ENCODE data around the gene FLVCR2. TPM values are rescaled to one million over a fixed set of nuclear protein-coding genes. Genes with fewer than 3 reads are reported as not detected.

FLVCR2 gene
- total RNA-seq, 2 donors from 2014 or later, result 6.2 to 8.9 TPM

GRCh38 chr14:75657331-75657730, 78.9 kb downstream of the FLVCR2 start:
- H3K9me3 Mint-ChIP-seq, result no peaks in the 10 kb centered on the region
- no peaks in the 10 kb centered on the region for H3K9me3 ChIP-seq (ENCODE audit: control insufficient read depth, low read length)
- TF ChIP-seq CTCF (conservative IDR thresholded peaks at IDR 0.05), result no peak
- H3K4me1 Mint-ChIP-seq, result peaks cover 9% of the 10 kb centered on the region
- H3K27ac ChIP-seq (ENCODE audit: low read depth, low read length), result no peak overlapping the region
- H3K36me3 ChIP-seq (ENCODE audit: control insufficient read depth, insufficient read depth, low read length), result peaks cover 54% of the 10 kb centered on the region
- no peak overlapping the region for H3K9ac ChIP-seq (ENCODE audit: extremely low read depth, low read length, poor library complexity, severe bottlenecking)
- no peak for DNase-seq
- peaks cover 25% of the 10 kb centered on the region for H3K36me3 Mint-ChIP-seq (ENCODE audit: low read depth)
- no peaks in the 10 kb centered on the region for H3K27me3 ChIP-seq (ENCODE audit: control insufficient read depth, insufficient read depth, low read length, poor library complexity, severe bottlenecking)
- no peak overlapping the region for H3K4me3 Mint-ChIP-seq
- H3K27ac Mint-ChIP-seq, result no peak overlapping the region
- WGBS, 2 experiments (ENCODE audit: insufficient coverage in 1 of 2, insufficient read length in 1 of 2), result 90 to 100% methylated on average over 2 to 4 of the region's 4 CpGs
- H3K27me3 Mint-ChIP-seq (ENCODE audit: insufficient read depth), result no peaks in the 10 kb centered on the region
- no peaks in the 10 kb centered on the region for H3K4me1 ChIP-seq (ENCODE audit: control insufficient read depth, insufficient read depth, low read length)
- H3K4me3 ChIP-seq (ENCODE audit: low read length), result no peak overlapping the region

DNA sequence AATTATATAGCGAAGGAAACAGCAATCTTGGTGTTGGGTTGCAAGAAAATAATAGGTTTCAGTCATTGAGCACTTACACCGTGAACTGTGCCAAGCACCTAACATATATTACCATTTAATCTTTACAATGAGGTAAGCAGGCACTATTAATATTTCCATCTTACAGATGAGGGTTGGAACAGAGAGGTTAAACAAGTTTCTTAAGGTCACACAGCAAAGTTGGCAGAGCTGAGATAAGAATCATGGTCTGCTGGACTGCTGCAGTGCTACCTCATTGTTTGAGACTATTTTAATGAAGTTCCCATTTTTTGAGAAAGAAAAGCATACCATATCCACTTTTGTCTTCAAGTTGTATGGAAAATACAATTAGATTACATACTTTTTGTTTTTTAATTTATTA, 80.5 kb downstream of the FLVCR2 start:
- Mint-ChIP-seq H3K4me3 (no peak overlapping the region), H3K4me1 (peaks cover 8% of the 10 kb centered on the region)
- no peaks in the 10 kb centered on the region for H3K27me3 ChIP-seq (ENCODE audit: control insufficient read depth, insufficient read depth, low read length, poor library complexity, severe bottlenecking)

GRCh38 chr14:75660238-75660629, 81.8 kb downstream of the FLVCR2 start:
- H3K9ac ChIP-seq (ENCODE audit: extremely low read depth, low read length, poor library complexity, severe bottlenecking), result peak overlapping the region; percentile 48
- Mint-ChIP-seq H3K4me3 (peak overlapping the region; percentile 92), H3K9me3 (no peaks in the 10 kb centered on the region), H3K27me3 (ENCODE audit: insufficient read depth) (no peaks in the 10 kb centered on the region), H3K4me1 (peaks cover 7% of the 10 kb centered on the region), H3K36me3 (ENCODE audit: low read depth) (peaks cover 16% of the 10 kb centered on the region), H3K27ac (peak overlapping the region; percentile 98)
- WGBS, 2 experiments (ENCODE audit: insufficient coverage in 1 of 2, insufficient read length in 1 of 2), result 19 to 24% methylated on average over 3 to 4 of the region's 4 CpGs
- H3K4me1 ChIP-seq (ENCODE audit: control insufficient read depth, insufficient read depth, low read length), result no peaks in the 10 kb centered on the region
- no peak for DNase-seq
- H3K9me3 ChIP-seq (ENCODE audit: control insufficient read depth, low read length), result no peaks in the 10 kb centered on the region
- TF ChIP-seq CTCF (conservative IDR thresholded peaks at IDR 0.05), result no peak
- H3K27ac ChIP-seq (ENCODE audit: low read depth, low read length), result no peak overlapping the region
- H3K36me3 ChIP-seq (ENCODE audit: control insufficient read depth, insufficient read depth, low read length), result peaks cover 45% of the 10 kb centered on the region
- peak overlapping the region; percentile 99 for H3K4me3 ChIP-seq (ENCODE audit: low read length)
- H3K27me3 ChIP-seq (ENCODE audit: control insufficient read depth, insufficient read depth, low read length, poor library complexity, severe bottlenecking), result no peaks in the 10 kb centered on the region

More for the DNA sequence above, 80.5 kb downstream of the FLVCR2 start:
- Histone ChIP-seq H3K9ac (ENCODE audit: extremely low read depth, low read length, poor library complexity, severe bottlenecking) (no peak overlapping the region), H3K4me1 (ENCODE audit: control insufficient read depth, insufficient read depth, low read length) (no peaks in the 10 kb centered on the region), H3K27ac (ENCODE audit: low read depth, low read length) (no peak overlapping the region), H3K9me3 (ENCODE audit: control insufficient read depth, low read length) (no peaks in the 10 kb centered on the region), H3K4me3 (ENCODE audit: low read length) (no peak overlapping the region), H3K36me3 (ENCODE audit: control insufficient read depth, insufficient read depth, low read length) (peaks cover 43% of the 10 kb centered on the region)
- WGBS, 2 experiments (ENCODE audit: insufficient coverage in 1 of 2, insufficient read length in 1 of 2), result 88% methylated on average over 1 of the region's 2 CpGs; no CpG with 5 or more reads in 1 of the 2 experiments
- Mint-ChIP-seq H3K9me3 (no peaks in the 10 kb centered on the region), H3K27ac (no peak overlapping the region), H3K27me3 (ENCODE audit: insufficient read depth) (no peaks in the 10 kb centered on the region), H3K36me3 (ENCODE audit: low read depth) (peaks cover 14% of the 10 kb centered on the region)
- DNase-seq, result no peak
- no peak for TF ChIP-seq CTCF (conservative IDR thresholded peaks at IDR 0.05)

All from endodermal cell (in vitro differentiated cells).